GM12878 (cell line): ENCODE measurements around the gene DDX42. TPM values are rescaled to one million over a fixed set of nuclear protein-coding genes. Genes with fewer than 3 reads are reported as not detected.

Source experiments
- ASH2L ChIP-seq: fragments of 300-600, 200-600 bp; sonication (generic); IDR thresholded peaks from 2 replicates; pipeline ENCODE4 v1.6.1; 2017; ENCODE audit warnings: low read depth, mild to moderate bottlenecking, borderline replicate concordance
- ATF2 ChIP-seq: IDR thresholded peaks from 2 replicates; pipeline ENCODE4 v1.6.1; 2012; ENCODE audit warnings: low read length, inconsistent platforms
- ATF7 ChIP-seq: fragments of 450-650 bp; IDR thresholded peaks from 2 replicates; pipeline ENCODE4 v1.6.1; 2016; ENCODE audit warnings: low read depth, mild to moderate bottlenecking
- CEBPB ChIP-seq, 2 experiments: fragments of 150-350 bp in 1 of 2; IDR thresholded peaks; 2 replicates each; pipeline ENCODE4 v1.6.1; 2012 to 2014; ENCODE audit warnings: low read depth in 2 of 2, low read length in 2 of 2, borderline replicate concordance in 1 of 2, inconsistent platforms in 1 of 2
- CREB1 ChIP-seq: IDR thresholded peaks from 2 replicates; pipeline ENCODE4 v1.6.1; 2012; ENCODE audit warnings: low read depth, mild to moderate bottlenecking, inconsistent platforms
- EP300 ChIP-seq, 2 experiments: fragments of 150-350 bp in 1 of 2; IDR thresholded peaks; 2 replicates each; pipeline ENCODE4 v1.6.1; 2011 to 2012; ENCODE audit warnings: low read depth in 2 of 2, low read length in 2 of 2, borderline replicate concordance in 1 of 2, improper control_type of control experiment in 1 of 2, inconsistent platforms in 1 of 2; ENCODE audit not compliant: control insufficient read depth in 1 of 2
- EZH2 ChIP-seq: IDR thresholded peaks from 2 replicates; pipeline ENCODE4 v1.6.1; 2012; ENCODE audit warnings: low read depth, mild to moderate bottlenecking, control low read depth, inconsistent platforms, low read length, borderline replicate concordance; ENCODE audit not compliant: control insufficient read depth
- FOXM1 ChIP-seq: IDR thresholded peaks from 2 replicates; pipeline ENCODE4 v1.6.1; 2012; ENCODE audit warnings: low read depth, mild to moderate bottlenecking, inconsistent platforms, low read length, moderate library complexity
- HDGF ChIP-seq: fragments of 450-650 bp; IDR thresholded peaks from 2 replicates; pipeline ENCODE4 v1.6.1; 2016; ENCODE audit warnings: antibody characterized with exemption
- NFYA ChIP-seq: IDR thresholded peaks from 2 replicates; pipeline ENCODE4 v1.6.1; 2011; ENCODE audit warnings: low read depth, mild to moderate bottlenecking, low read length, improper control_type of control experiment, borderline replicate concordance
- NR2C2 ChIP-seq: IDR thresholded peaks from 2 replicates; pipeline ENCODE4 v1.6.1; 2011; ENCODE audit warnings: borderline replicate concordance, low read depth; ENCODE audit not compliant: control insufficient read depth, insufficient read length
- NR2F1 ChIP-seq: fragments of 450-650 bp; conservative IDR thresholded peaks from 2 replicates; pipeline ENCODE4 v1.6.1; 2017; ENCODE audit warnings: mild to moderate bottlenecking
- TCF12 ChIP-seq: IDR thresholded peaks from 2 replicates; pipeline ENCODE4 v1.6.1; 2011; ENCODE audit warnings: low read depth, mild to moderate bottlenecking, low read length
- TCF7 ChIP-seq: IDR thresholded peaks from 2 replicates; pipeline ENCODE4 v1.6.1; 2014; ENCODE audit warnings: antibody characterized with exemption, borderline replicate concordance
- polyA plus RNA-seq, 11 experiments: library from polyadenylated mRNA; depleted of rRNA in 4 of 11; unstranded in 6 of 11; stranded (reverse) in 5 of 11; fragments of >200 nt; fragmentation: Nextera tagmentation in 4 of 11; fragmentation: Illumina TruSeq in 1 of 11; extraction: Ambion mirVana in 4 of 11; extraction: Trizol in 1 of 11; gene quantifications; 1 replicate in 1 of 11; 2 replicates in 10 of 11; pipeline versions ENCODE4 v1.2.1 to v1.2.3, GENCODE V29; 2011 to 2016; ENCODE audit warnings: inconsistent platforms in 2 of 11, missing spikeins in 2 of 11, low read depth in 1 of 11
- total RNA-seq, 4 experiments: library from RNA; depleted of rRNA in 3 of 4; stranded (reverse); fragments of >200 nt in 3 of 4; fragmentation: Illumina TruSeq in 1 of 4; extraction: Trizol in 1 of 4; gene quantifications; 2 replicates each; pipeline versions ENCODE4 v1.2.1 to v1.2.3, GENCODE V29; 2013 to 2021
- TF ChIP-seq, protein P1 (sequence below): fragments of 450-650 bp; formaldehyde crosslinking; IDR thresholded peaks from 2 replicates; pipeline ENCODE4 v1.5.0; 2022; ENCODE audit warnings: mild to moderate bottlenecking, missing genetic modification characterization
- TF ChIP-seq, protein P2 (sequence below): IDR thresholded peaks from 2 replicates; pipeline ENCODE4 v1.6.1; 2012; ENCODE audit warnings: low read depth, low read length, improper control_type of control experiment
- TF ChIP-seq, protein P3 (sequence below): IDR thresholded peaks from 2 replicates; pipeline ENCODE4 v1.6.1; 2012; ENCODE audit warnings: mild to moderate bottlenecking, low read depth, low read length

Gene DDX42
- total and polyA plus RNA-seq, 10 of the 15 experiments (the other 5 are each of a cell fraction or from before 2014, with no cell fraction given): 14.6 to 147 (median 65.3) TPM

GRCh38 chr17:63827002-63827800 is 53.2 kb downstream of the DDX42 start, which contains the start of the genes FTSJ3 and PSMC5 (continued):
- TF ChIP-seq ATF2 (no peak), HDGF (peak; percentile 72), NR2C2 (peak; percentile 80), FOXM1 (no peak), NR2F1 (0 out of 2 replicates have a peak, but pooled peaks have one; percentile 36), EZH2 (no peak), CREB1 (peak; percentile 83; the same call in 1 of the 2 replicates), NFYA (no peak), ASH2L (no peak; the same call in 1 of the 2 replicates), EP300 (IDR thresholded peaks at IDR 0.05; ENCODE audit: borderline replicate concordance in 1 of 2, control insufficient read depth in 1 of 2, low read depth in 2 of 2, low read length in 2 of 2) (no peak), TCF12 (0 out of 2 replicates have a peak, but pooled peaks have one; percentile 57), CEBPB (IDR thresholded peaks at IDR 0.05; ENCODE audit: borderline replicate concordance in 1 of 2, low read depth in 2 of 2, low read length in 2 of 2) (no peak), ATF7 (peak; percentile 58; the same call in 1 of the 2 replicates), TCF7 (no peak)
- TF ChIP-seq, protein P1, sequence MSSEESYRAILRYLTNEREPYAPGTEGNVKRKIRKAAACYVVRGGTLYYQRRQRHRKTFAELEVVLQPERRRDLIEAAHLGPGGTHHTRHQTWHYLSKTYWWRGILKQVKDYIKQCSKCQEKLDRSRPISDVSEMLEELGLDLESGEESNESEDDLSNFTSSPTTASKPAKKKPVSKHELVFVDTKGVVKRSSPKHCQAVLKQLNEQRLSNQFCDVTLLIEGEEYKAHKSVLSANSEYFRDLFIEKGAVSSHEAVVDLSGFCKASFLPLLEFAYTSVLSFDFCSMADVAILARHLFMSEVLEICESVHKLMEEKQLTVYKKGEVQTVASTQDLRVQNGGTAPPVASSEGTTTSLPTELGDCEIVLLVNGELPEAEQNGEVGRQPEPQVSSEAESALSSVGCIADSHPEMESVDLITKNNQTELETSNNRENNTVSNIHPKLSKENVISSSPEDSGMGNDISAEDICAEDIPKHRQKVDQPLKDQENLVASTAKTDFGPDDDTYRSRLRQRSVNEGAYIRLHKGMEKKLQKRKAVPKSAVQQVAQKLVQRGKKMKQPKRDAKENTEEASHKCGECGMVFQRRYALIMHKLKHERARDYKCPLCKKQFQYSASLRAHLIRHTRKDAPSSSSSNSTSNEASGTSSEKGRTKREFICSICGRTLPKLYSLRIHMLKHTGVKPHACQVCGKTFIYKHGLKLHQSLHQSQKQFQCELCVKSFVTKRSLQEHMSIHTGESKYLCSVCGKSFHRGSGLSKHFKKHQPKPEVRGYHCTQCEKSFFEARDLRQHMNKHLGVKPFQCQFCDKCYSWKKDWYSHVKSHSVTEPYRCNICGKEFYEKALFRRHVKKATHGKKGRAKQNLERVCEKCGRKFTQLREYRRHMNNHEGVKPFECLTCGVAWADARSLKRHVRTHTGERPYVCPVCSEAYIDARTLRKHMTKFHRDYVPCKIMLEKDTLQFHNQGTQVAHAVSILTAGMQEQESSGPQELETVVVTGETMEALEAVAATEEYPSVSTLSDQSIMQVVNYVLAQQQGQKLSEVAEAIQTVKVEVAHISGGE: no peak; the same call in 1 of the 2 replicates
- TF ChIP-seq, protein P2, sequence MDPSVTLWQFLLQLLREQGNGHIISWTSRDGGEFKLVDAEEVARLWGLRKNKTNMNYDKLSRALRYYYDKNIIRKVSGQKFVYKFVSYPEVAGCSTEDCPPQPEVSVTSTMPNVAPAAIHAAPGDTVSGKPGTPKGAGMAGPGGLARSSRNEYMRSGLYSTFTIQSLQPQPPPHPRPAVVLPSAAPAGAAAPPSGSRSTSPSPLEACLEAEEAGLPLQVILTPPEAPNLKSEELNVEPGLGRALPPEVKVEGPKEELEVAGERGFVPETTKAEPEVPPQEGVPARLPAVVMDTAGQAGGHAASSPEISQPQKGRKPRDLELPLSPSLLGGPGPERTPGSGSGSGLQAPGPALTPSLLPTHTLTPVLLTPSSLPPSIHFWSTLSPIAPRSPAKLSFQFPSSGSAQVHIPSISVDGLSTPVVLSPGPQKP: peak; percentile 78
- TF ChIP-seq, protein P3, sequence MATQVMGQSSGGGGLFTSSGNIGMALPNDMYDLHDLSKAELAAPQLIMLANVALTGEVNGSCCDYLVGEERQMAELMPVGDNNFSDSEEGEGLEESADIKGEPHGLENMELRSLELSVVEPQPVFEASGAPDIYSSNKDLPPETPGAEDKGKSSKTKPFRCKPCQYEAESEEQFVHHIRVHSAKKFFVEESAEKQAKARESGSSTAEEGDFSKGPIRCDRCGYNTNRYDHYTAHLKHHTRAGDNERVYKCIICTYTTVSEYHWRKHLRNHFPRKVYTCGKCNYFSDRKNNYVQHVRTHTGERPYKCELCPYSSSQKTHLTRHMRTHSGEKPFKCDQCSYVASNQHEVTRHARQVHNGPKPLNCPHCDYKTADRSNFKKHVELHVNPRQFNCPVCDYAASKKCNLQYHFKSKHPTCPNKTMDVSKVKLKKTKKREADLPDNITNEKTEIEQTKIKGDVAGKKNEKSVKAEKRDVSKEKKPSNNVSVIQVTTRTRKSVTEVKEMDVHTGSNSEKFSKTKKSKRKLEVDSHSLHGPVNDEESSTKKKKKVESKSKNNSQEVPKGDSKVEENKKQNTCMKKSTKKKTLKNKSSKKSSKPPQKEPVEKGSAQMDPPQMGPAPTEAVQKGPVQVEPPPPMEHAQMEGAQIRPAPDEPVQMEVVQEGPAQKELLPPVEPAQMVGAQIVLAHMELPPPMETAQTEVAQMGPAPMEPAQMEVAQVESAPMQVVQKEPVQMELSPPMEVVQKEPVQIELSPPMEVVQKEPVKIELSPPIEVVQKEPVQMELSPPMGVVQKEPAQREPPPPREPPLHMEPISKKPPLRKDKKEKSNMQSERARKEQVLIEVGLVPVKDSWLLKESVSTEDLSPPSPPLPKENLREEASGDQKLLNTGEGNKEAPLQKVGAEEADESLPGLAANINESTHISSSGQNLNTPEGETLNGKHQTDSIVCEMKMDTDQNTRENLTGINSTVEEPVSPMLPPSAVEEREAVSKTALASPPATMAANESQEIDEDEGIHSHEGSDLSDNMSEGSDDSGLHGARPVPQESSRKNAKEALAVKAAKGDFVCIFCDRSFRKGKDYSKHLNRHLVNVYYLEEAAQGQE: 0 out of 2 replicates have a peak, but pooled peaks have one; percentile 20
